Amniotic epithelial cell (primary cell): ENCODE data around the gene KIAA1549.

ENCODE experiments used
- DNase-seq: peaks from one replicate; pipeline ENCODE4 v3.0.0-alpha.2; 2010; ENCODE audit warnings: low read depth

KIAA1549 gene

GRCh38 chr7:138852469-138852868 lies 128.7 kb downstream of the KIAA1549 start:
- DNase-seq, result no peak

- no peak for DNase-seq
Observed at GRCh38 chr7:138849701-138850100, 131.5 kb downstream of the KIAA1549 start.

- peak; percentile 8 for DNase-seq
Observed at GRCh38 chr7:138848056-138848980, 132.9 kb downstream of the KIAA1549 start.

GRCh38 chr7:138845711-138846110 lies 135.5 kb downstream of the KIAA1549 start:
- no peak for DNase-seq

- no peak for DNase-seq
Observed at GRCh38 chr7:138843632-138844580, 137.3 kb downstream of the KIAA1549 start.

DNA sequence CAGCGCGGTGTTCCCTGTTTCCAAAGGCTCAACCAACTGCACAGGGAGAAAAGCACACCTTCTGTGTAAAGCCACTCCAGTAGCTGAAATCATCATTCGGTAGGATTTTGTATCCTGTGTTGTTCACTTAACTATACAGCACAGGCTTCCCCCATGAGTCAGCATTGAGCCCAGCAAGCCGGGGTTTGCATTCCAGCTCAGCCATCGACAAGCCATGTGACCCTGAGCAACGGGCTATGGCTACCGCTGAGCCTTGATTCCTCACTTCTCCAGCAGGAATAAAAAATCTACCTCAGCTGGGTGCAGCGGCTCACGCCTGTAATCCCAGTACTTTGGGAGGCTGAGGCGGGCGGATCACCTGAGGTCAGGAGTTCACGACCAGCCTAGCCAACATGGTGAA lies 139.1 kb downstream of the KIAA1549 start:
- peak; percentile 91 for DNase-seq

DNA sequence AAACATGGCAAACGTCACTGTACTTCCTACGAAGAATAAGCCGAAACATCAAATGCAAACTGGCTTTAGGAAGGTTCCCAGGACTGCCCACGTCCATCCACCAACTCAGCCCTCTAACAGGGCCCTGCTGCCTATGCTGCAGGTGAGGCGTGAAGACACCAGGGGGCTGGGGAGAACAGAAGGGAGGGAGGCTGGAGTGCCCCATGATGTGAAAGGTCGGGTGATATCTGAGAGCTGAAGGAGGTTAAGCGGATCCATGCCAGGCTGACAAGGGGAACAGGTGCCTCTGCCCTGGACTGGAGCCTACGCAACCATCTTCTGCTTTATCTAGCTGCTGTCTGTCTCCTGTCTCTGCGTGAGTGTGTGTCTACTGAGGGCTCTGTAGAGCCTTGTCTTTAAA lies 143.0 kb downstream of the KIAA1549 start:
- no peak for DNase-seq

- DNase-seq, result no peak
Observed at GRCh38 chr7:138837627-138838026, 143.6 kb downstream of the KIAA1549 start.

DNA sequence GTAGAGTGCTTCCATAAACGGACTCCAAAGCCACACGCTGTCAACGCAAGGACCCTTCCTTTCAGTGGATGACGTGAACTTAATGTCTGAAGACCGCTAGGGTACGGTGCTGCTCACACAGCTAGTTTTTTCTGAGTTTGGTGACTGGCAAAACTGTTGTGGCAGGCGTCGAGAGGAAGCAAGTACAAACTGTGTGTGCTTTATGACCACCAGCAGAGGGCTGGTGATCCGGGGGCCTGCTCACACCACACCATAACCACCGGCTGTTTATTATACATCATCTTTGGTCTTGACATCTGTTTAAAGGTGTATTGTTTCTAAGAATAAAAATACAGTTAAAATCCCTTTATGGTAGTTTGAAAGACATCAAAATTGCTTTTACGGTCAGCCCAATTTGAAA lies 146.1 kb downstream of the KIAA1549 start:
- DNase-seq, result no peak

- no peak for DNase-seq
Observed at GRCh38 chr7:138834583-138834982, 146.6 kb downstream of the KIAA1549 start.

DNA sequence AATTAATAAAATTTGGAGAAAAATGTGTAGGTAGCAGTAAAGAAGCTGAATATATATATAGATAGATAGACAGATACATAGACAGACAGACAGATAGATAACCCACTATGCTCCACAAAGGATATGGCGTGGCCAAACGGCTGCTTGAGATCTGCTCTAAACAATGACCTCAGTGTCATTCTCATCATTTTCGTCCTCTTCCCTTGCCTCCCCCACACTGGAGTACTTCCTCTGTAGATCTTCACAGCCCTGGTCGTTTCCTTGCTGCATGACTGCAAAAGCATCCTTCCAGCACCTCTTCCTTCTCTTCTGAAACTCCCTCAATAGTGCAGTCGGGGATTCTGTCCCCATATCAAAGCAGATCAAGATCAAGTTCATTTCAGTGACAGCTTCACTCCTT lies 147.6 kb downstream of the KIAA1549 start:
- DNase-seq, result no peak

DNA sequence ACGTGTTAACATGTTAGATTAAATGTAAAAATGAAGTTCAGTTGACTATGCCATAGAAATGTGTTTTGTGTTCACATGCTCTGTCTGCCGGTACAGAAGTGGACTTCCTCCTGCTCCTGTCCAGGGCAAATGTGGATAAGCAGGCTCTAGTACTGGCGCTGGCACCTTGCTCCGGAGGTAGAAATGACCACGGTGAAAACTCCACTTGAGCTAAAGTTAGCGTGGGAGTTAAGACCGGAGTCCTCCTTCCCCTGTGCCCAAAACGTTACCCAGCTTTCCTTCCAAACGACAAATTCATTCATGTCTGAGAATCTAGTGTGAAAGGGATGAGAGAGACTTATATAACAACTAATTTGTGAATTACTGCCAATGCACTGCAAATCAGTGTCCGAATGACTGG lies 148.2 kb downstream of the KIAA1549 start:
- DNase-seq, result no peak

DNA sequence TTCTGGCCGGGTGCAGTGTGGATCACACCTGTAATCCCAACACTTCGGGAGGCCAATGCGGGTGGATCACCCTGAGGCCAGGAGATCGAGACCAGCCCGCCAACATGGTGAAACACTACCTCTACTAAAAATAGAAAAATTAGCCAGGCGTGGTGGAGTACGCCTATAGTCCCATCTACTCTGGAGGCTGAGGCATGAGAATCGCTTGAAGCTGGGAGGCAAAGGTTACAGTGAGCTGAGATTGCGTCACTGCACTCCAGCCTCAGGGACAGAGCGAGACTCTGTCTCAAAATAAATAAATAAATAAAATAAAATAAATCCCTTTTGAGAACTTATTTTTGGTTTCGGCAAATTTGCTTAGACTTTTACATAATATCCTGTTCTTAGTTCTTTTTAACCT lies 151.9 kb downstream of the KIAA1549 start:
- no peak for DNase-seq

- no peak for DNase-seq
Observed at GRCh38 chr7:138828302-138828701, 152.9 kb downstream of the KIAA1549 start.

GRCh38 chr7:138825049-138825721 lies 156.0 kb downstream of the KIAA1549 start:
- DNase-seq, result no peak

DNA sequence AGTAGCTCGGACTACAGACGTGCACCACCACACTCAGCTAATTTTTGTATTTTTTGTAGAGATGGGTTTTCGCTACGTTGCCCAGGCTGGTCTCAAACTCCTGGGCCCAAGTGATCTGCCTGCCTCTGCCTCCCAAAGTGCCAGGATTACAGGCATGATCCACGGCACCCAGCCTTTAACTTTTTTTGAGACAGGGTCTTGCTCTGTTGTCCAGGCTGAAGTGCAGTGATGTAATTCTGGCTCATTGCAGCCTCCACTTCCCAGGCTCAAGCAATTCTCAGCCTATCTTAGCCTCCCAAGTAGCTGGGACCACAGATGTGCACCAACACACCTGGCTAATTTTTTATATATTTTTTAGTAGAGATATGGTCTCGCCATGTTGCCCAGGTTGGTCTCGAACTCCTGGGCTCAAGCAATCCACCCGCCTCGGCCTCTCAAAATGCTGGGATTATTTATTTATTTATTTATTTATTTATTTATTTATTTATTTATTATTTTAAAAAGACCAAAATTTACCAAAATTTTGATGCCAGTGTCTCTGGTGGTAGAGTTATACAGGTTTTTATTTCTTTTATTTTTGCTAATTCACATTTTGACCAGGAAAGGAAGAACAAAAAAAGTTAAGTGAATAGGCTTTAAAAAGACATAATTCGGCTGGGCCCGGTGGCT lies 158.2 kb downstream of the KIAA1549 start:
- DNase-seq, result no peak

- no peak for DNase-seq
Observed at GRCh38 chr7:138821912-138822311, 159.3 kb downstream of the KIAA1549 start.

DNA sequence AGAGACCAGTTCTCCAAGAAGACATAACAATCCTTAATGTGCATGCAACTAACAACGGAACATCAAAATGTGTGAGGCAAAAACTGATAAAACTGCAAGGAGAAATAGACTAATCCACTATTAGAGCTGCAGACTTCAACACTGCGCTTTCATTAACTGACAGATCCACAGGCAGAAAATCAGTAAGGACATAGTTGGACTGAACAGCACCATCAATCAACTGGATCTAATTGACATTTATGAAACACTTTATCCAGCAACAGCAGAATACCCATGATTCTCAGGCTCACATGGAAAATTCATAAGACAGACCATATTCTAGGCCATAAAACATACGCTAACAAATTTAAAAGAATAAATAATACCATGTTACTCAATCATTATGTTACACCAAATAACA lies 161.6 kb downstream of the KIAA1549 start:
- DNase-seq, result no peak

DNA sequence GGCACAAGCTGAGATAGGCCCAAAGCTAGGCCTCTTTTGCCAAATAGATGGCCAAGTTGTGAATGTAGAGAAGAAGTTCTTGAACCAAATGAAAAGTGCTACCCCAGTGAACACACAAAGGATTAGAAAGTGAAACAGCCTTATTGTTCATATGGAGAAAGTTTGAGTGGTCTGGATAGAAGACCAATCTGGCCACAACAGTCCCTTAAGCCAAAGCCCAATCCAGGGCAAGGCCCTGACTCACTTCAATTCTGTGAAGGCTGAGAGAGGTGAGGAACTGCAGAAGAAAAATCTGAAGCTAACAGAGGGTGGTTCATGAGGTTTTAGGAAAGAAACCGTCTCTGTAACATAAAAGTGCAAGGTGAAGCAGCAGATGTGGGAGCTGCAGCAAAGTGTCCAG lies 164.5 kb downstream of the KIAA1549 start:
- no peak for DNase-seq

DNA sequence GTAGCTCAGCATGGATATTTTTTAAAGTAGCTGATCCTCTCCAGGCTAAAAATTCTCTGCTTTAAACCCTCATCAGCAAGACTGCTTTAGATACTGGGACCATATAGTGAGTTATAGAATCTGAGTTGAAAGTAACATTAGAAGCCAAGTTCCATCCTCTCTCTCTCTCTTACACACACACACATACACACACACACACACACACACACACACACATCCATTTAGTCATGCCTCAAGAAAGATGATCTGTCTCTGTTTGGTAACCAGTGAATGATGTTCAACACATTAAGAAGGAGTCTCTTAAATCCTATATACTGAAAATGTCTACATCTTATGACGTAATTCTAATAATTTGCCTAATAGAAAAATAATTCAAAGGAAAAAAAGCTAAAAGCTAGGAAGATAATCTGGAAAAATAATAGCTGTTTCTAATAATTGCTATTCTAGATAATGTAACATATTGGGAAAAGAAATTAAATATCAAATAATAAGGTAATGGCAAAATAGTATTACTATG lies 166.3 kb downstream of the KIAA1549 start:
- DNase-seq, result peak; percentile 23

- DNase-seq, result no peak
Observed at GRCh38 chr7:138813945-138814344, 167.2 kb downstream of the KIAA1549 start.
